ENCODE data around the gene ARAP2. TPM values are rescaled to one million over a fixed set of nuclear protein-coding genes. Genes with fewer than 3 reads are reported as not detected.

Gene ARAP2
- total RNA-seq, 2 experiments from 2014 or later: 30.0 to 31.0 TPM

GRCh38 chr4:36081185-36081584 lies 163.1 kb downstream of the ARAP2 start:
- ChIA-PET CTCF (interaction anchor here (1.2 kb wide), 1 partner anchor 13 kb away, joined by 3 read pairs; no protein-coding TSS in a partner anchor), POLR2A (interaction anchor here (0.8 kb wide), 1 partner anchor 1488 kb away, joined by 3 read pairs; no protein-coding TSS in a partner anchor)
- TF ChIP-seq CTCF (IDR thresholded peaks at IDR 0.05): no peak
- DNase-seq (peak; percentile 26), ATAC-seq (peak; percentile 97)
- Mint-ChIP-seq H3K27me3 (no peaks in the 10 kb centered on the region), H3K9me3 (no peaks in the 10 kb centered on the region), H3K36me3 (ENCODE audit: low read depth) (peaks cover 11% of the 10 kb centered on the region), H3K27ac (no peak overlapping the region), H3K4me3 (no peak overlapping the region), H3K4me1 (ENCODE audit: low read depth) (peaks cover 11% of the 10 kb centered on the region)
- intact Hi-C loops (cut with micrococcal nuclease): no loop called here

- DNase-seq (no peak), ATAC-seq (no peak)
- intact Hi-C loops (cut with micrococcal nuclease): no loop called here
- no peaks in the 10 kb centered on the region for H3K27me3 Mint-ChIP-seq
- no peak overlapping the region for H3K4me3 Mint-ChIP-seq
- H3K27ac Mint-ChIP-seq: peak overlapping the region; percentile 50
- ChIA-PET CTCF (no interaction called here), POLR2A (no interaction called here)
- peaks cover 11% of the 10 kb centered on the region for H3K36me3 Mint-ChIP-seq (ENCODE audit: low read depth)
- TF ChIP-seq CTCF (IDR thresholded peaks at IDR 0.05): no peak
- peaks cover 2% of the 10 kb centered on the region for H3K4me1 Mint-ChIP-seq (ENCODE audit: low read depth)
- H3K9me3 Mint-ChIP-seq: no peaks in the 10 kb centered on the region
These were observed 164.6 kb downstream of the ARAP2 start for GRCh38 chr4:36079666-36080065.

GRCh38 chr4:36078319-36078718 lies 166.0 kb downstream of the ARAP2 start:
- H3K9me3 Mint-ChIP-seq: no peaks in the 10 kb centered on the region
- POLR2A ChIA-PET: no interaction called here
- H3K27me3 Mint-ChIP-seq: no peaks in the 10 kb centered on the region
- no peaks in the 10 kb centered on the region for H3K4me1 Mint-ChIP-seq (ENCODE audit: low read depth)
- peaks cover 11% of the 10 kb centered on the region for H3K36me3 Mint-ChIP-seq (ENCODE audit: low read depth)
- intact Hi-C loops (cut with micrococcal nuclease): no loop called here
- ATAC-seq (no peak), DNase-seq (no peak)
- CTCF ChIA-PET: no interaction called here
- no peak for TF ChIP-seq CTCF (IDR thresholded peaks at IDR 0.05)
- no peak overlapping the region for H3K27ac Mint-ChIP-seq
- H3K4me3 Mint-ChIP-seq: no peak overlapping the region

- ChIA-PET POLR2A (interaction anchor here (1.3 kb wide), 1 partner anchor 10 kb away, joined by 3 read pairs; no protein-coding TSS in a partner anchor), CTCF (interaction anchor here (0.6 to 0.8 kb wide), 2 partner anchors 15 to 545 kb away, joined by 3 read pairs; no protein-coding TSS in a partner anchor)
- Mint-ChIP-seq H3K4me1 (ENCODE audit: low read depth) (no peaks in the 10 kb centered on the region), H3K4me3 (no peak overlapping the region), H3K36me3 (ENCODE audit: low read depth) (peaks cover 19% of the 10 kb centered on the region), H3K9me3 (no peaks in the 10 kb centered on the region), H3K27ac (no peak overlapping the region), H3K27me3 (no peaks in the 10 kb centered on the region)
- no peak for ATAC-seq
- no peak for DNase-seq
- TF ChIP-seq CTCF (IDR thresholded peaks at IDR 0.05): no peak
- intact Hi-C loops (cut with micrococcal nuclease): no loop called here
These were observed 171.8 kb downstream of the ARAP2 start for GRCh38 chr4:36072529-36072928.

- Mint-ChIP-seq H3K27ac (no peak overlapping the region), H3K9me3 (peaks cover 2% of the 10 kb centered on the region), H3K36me3 (ENCODE audit: low read depth) (peaks cover 16% of the 10 kb centered on the region), H3K4me1 (ENCODE audit: low read depth) (no peaks in the 10 kb centered on the region), H3K27me3 (no peaks in the 10 kb centered on the region), H3K4me3 (no peak overlapping the region)
- intact Hi-C loops (cut with micrococcal nuclease): no loop called here
- ChIA-PET POLR2A (no interaction called here), CTCF (interaction anchor here (1.3 kb wide), 1 partner anchor 28 kb away, joined by 3 read pairs; no protein-coding TSS in a partner anchor)
- DNase-seq (no peak), ATAC-seq (no peak)
- no peak for TF ChIP-seq CTCF (IDR thresholded peaks at IDR 0.05)
These were observed 177.2 kb downstream of the ARAP2 start for GRCh38 chr4:36067116-36067515.
